IMR-90 (cell line): ENCODE data around the gene SH3GLB2. TPM values are rescaled to one million over a fixed set of nuclear protein-coding genes. Genes with fewer than 3 reads are reported as not detected.

Source experiments
- ATAC-seq: fragments of 200-7000 bp; cut with Tn5 transposase; 2 replicates; pipeline ENCODE4 v1.9.1; 2020; ENCODE audit warnings: low read depth, mild to moderate bottlenecking, moderate library complexity
- BruUV-seq: library from RNA; stranded (reverse); fragments of 400-500 nt; replicated peaks from 2 replicates; lab custom pipeline; 2021; lab: Mats Ljungman, UMichigan
- CTCF ChIA-PET: fragments of 300-600 bp; formaldehyde crosslinking; extraction: SDS; loops from one replicate; lab custom pipeline; 2021; ENCODE audit warnings: antibody characterized with exemption; lab: Yijun Ruan, JAX
- POLR2A ChIA-PET: fragments of 300-600 bp; sonication (Branson Sonifier 250); formaldehyde crosslinking; loops from one replicate; lab custom pipeline; 2022; ENCODE audit warnings: antibody characterized with exemption; ENCODE audit not compliant: unreplicated experiment; lab: Charles Lee
- DNase-seq: peaks from one replicate; pipeline ENCODE4 v3.0.0; 2013
- H2AFZ ChIP-seq: replicated peaks from 2 replicates; pipeline ENCODE3; 2013; ENCODE audit warnings: low read length, mild to moderate bottlenecking; ENCODE audit not compliant: poor library complexity
- H2AK5ac ChIP-seq: 2 replicates; pipeline ENCODE4 v1.6.1; 2013; ENCODE audit warnings: low read depth, low read length, inconsistent platforms
- H2AK9ac ChIP-seq: replicated peaks from 2 replicates; pipeline ENCODE3; 2013; ENCODE audit warnings: mild to moderate bottlenecking, low read depth, low read length, moderate library complexity; ENCODE audit not compliant: poor library complexity
- H2BK120ac ChIP-seq: 2 replicates; pipeline ENCODE4 v1.6.1; 2013; ENCODE audit warnings: low read depth, low read length, inconsistent platforms
- H2BK15ac ChIP-seq: 3 replicates; pipeline ENCODE4 v1.6.1; 2013; ENCODE audit warnings: low read depth, low read length, inconsistent platforms
- H2BK20ac ChIP-seq: 2 replicates; pipeline ENCODE4 v1.6.1; 2013; ENCODE audit warnings: low read depth, mild to moderate bottlenecking, inconsistent platforms, low read length, moderate library complexity
- H2BK5ac ChIP-seq: 2 replicates; pipeline ENCODE4 v1.6.1; 2013; ENCODE audit warnings: mild to moderate bottlenecking, low read depth, low read length, inconsistent platforms; ENCODE audit not compliant: poor library complexity, severe bottlenecking
- H3K14ac ChIP-seq: replicated peaks from 2 replicates; pipeline ENCODE4 v1.6.1; 2013; ENCODE audit warnings: low read depth, low read length, inconsistent platforms
- H3K18ac ChIP-seq: 2 replicates; pipeline ENCODE4 v1.6.1; 2013; ENCODE audit warnings: low read depth, low read length, control low read depth
- H3K23ac ChIP-seq: 2 replicates; pipeline ENCODE4 v1.6.1; 2013; ENCODE audit warnings: low read depth, low read length, inconsistent platforms
- H3K27ac ChIP-seq: 2 replicates; pipeline ENCODE4 v1.5.1; 2013; ENCODE audit warnings: mild to moderate bottlenecking, control low read depth, low read length; ENCODE audit not compliant: insufficient read depth
- H3K27me3 ChIP-seq: 2 replicates; pipeline ENCODE4 v1.6.1; 2013; ENCODE audit warnings: low read length; ENCODE audit not compliant: control insufficient read depth, insufficient read depth
- H3K36me3 ChIP-seq: 2 replicates; pipeline ENCODE4 v1.6.1; 2013; ENCODE audit warnings: low read length, mixed read lengths; ENCODE audit not compliant: control insufficient read depth, insufficient read depth
- H3K4ac ChIP-seq: 2 replicates; pipeline ENCODE4 v1.6.1; 2013; ENCODE audit warnings: low read depth, low read length, inconsistent platforms
- H3K4me1 ChIP-seq: 2 replicates; pipeline ENCODE4 v1.6.1; 2013; ENCODE audit warnings: low read length, mixed read lengths; ENCODE audit not compliant: control insufficient read depth, insufficient read depth
- H3K4me2 ChIP-seq: 2 replicates; pipeline ENCODE4 v1.6.1; 2013; ENCODE audit warnings: low read depth, mild to moderate bottlenecking, control low read depth, low read length, moderate library complexity
- H3K4me3 ChIP-seq: 2 replicates; pipeline ENCODE4 v1.5.1; 2013; ENCODE audit warnings: low read depth, mild to moderate bottlenecking, control low read depth, low read length, moderate library complexity; ENCODE audit not compliant: insufficient read depth
- H3K56ac ChIP-seq: 2 replicates; pipeline ENCODE4 v1.6.1; 2013; ENCODE audit warnings: low read length, inconsistent platforms; ENCODE audit not compliant: insufficient read depth; ENCODE audit errors: extremely low read depth
- H3K79me1 ChIP-seq, 2 experiments: 2 replicates each; pipeline ENCODE4 v1.6.1; 2013; ENCODE audit warnings: low read length in 2 of 2, inconsistent platforms in 1 of 2, low read depth in 1 of 2
- H3K9ac ChIP-seq: 2 replicates; pipeline ENCODE4 v1.6.1; 2013; ENCODE audit warnings: low read depth, low read length, control low read depth
- H3K9me1 ChIP-seq: 2 replicates; pipeline ENCODE4 v1.6.1; 2013; ENCODE audit warnings: low read length, inconsistent platforms; ENCODE audit not compliant: insufficient read depth
- H3K9me3 ChIP-seq: 2 replicates; pipeline ENCODE4 v1.6.1; 2013; ENCODE audit warnings: low read length; ENCODE audit not compliant: control insufficient read depth, insufficient read depth
- H4K20me1 ChIP-seq: 2 replicates; pipeline ENCODE4 v1.6.1; 2013; ENCODE audit warnings: low read length, inconsistent platforms; ENCODE audit not compliant: insufficient read depth
- H4K5ac ChIP-seq: 2 replicates; pipeline ENCODE4 v1.6.1; 2013; ENCODE audit warnings: mild to moderate bottlenecking, low read depth, low read length, control low read depth
- H4K8ac ChIP-seq, 2 experiments: 2 replicates each; pipeline ENCODE4 v1.6.1; 2013; ENCODE audit warnings: low read depth in 2 of 2, low read length in 2 of 2, control low read depth in 1 of 2, inconsistent platforms in 1 of 2
- H4K91ac ChIP-seq: 2 replicates; pipeline ENCODE4 v1.6.1; 2013; ENCODE audit warnings: low read depth, low read length, inconsistent platforms; ENCODE audit not compliant: insufficient read depth
- BHLHE40 ChIP-seq: fragments of 150-350 bp; IDR thresholded peaks from 2 replicates; pipeline ENCODE4 v1.6.1; 2016; ENCODE audit warnings: mild to moderate bottlenecking, low read depth, low read length
- CTCF ChIP-seq: conservative IDR thresholded peaks from 2 replicates; pipeline ENCODE4 v1.5.1; 2012; ENCODE audit warnings: mild to moderate bottlenecking, low read depth, low read length, improper control_type of control experiment
- FOS ChIP-seq: fragments of 150-350 bp; IDR thresholded peaks from 2 replicates; pipeline ENCODE4 v1.6.1; 2016; ENCODE audit warnings: low read depth, low read length
- MXI1 ChIP-seq: IDR thresholded peaks from 2 replicates; pipeline ENCODE4 v1.6.1; 2012; ENCODE audit warnings: low read depth, mild to moderate bottlenecking, low read length, moderate library complexity, borderline replicate concordance
- POLR2A ChIP-seq: IDR thresholded peaks from 2 replicates; pipeline ENCODE4 v1.6.1; 2012; ENCODE audit warnings: mild to moderate bottlenecking, low read depth, low read length
- RCOR1 ChIP-seq: IDR thresholded peaks from 2 replicates; pipeline ENCODE4 v1.6.1; 2012; ENCODE audit warnings: mild to moderate bottlenecking, low read length, improper control_type of control experiment; ENCODE audit not compliant: insufficient replicate concordance
- SMC3 ChIP-seq: fragments of 150-350 bp; IDR thresholded peaks from 2 replicates; pipeline ENCODE4 v1.6.1; 2016; ENCODE audit warnings: low read depth, mild to moderate bottlenecking, antibody characterized with exemption, low read length, moderate library complexity
- WGBS, 2 experiments: methylation state at CpG; one replicate each; pipeline versions ENCODE4 v1.1.5 to v1.1.7; 2013; ENCODE audit warnings: missing lambda C conversion rate in 2 of 2; ENCODE audit not compliant: insufficient read length in 1 of 2; ENCODE audit errors: extremely low coverage in 2 of 2; 5-methylcytosine and 5-hydroxymethylcytosine counted together
- dilution Hi-C: fragments of 300-500 bp; cut with HindIII; formaldehyde crosslinking; loops from one replicate; pipeline ENCODE4 v1.14.3; 2018; ENCODE audit warnings: low sequenced_read_pairs; ENCODE audit not compliant: unreplicated experiment
- in situ Hi-C: fragments of 300-500 bp; cut with MboI; formaldehyde crosslinking; loops from 3 replicates; pipeline ENCODE4 v1.14.3; 2019; ENCODE audit warnings: low sequenced_read_pairs, inconsistent platforms, mixed read lengths
- intact Hi-C: fragments of 100-400 bp; cut with micrococcal nuclease; formaldehyde crosslinking; loops from 2 replicates; pipeline ENCODE4 v1.10.0; 2022
- polyA plus RNA-seq, 3 experiments: library from polyadenylated mRNA; depleted of rRNA; stranded (reverse); fragments of >200 nt; gene quantifications; 2 replicates each; pipeline ENCODE4 v1.2.3, GENCODE V29; 2012; ENCODE audit warnings: low replicate concordance in 1 of 3
- total RNA-seq: library from RNA; depleted of rRNA; stranded (reverse); fragments of >200 nt; gene quantifications from 2 replicates; pipeline ENCODE4 v1.2.3, GENCODE V29; 2012

Gene SH3GLB2
- total and polyA plus RNA-seq, 2 of the 4 experiments (the other 2 are of a cell fraction), result 36.4 to 68.4 TPM

- Histone ChIP-seq H4K20me1 (no peaks in the 10 kb centered on the region), H4K8ac (peak overlapping the region in 1 of 2 experiments; percentile 61; a peak in 1 of 4 replicates), H2BK15ac (no peak overlapping the region), H2BK120ac (peak overlapping the region; percentile 68), H4K5ac (no peak overlapping the region), H3K27ac (peak overlapping the region; percentile 49; the same call in 1 of the 2 replicates), H2AK9ac (peak overlapping the region; percentile 12), H4K91ac (no peak overlapping the region), H3K79me1 (peaks cover 0 to 12% of the 10 kb centered on the region in 2 experiments; a peak in 3 of 4 replicates), H3K27me3 (no peaks in the 10 kb centered on the region), H3K4me1 (peaks cover 10% of the 10 kb centered on the region), H2BK20ac (peak overlapping the region; percentile 45; the same call in 1 of the 2 replicates), H3K36me3 (peaks cover 45% of the 10 kb centered on the region), H3K4me2 (peak overlapping the region; percentile 29; the same call in 1 of the 2 replicates), H3K18ac (peak overlapping the region; percentile 8; the same call in 1 of the 2 replicates), H2AK5ac (peak overlapping the region; percentile 72; the same call in 1 of the 2 replicates), H2AFZ (peak overlapping the region; percentile 1), H3K4ac (peak overlapping the region; percentile 52; the same call in 1 of the 2 replicates), H3K56ac (no peak overlapping the region), H2BK5ac (peak overlapping the region; percentile 70), H3K9ac (no peak overlapping the region), H3K9me3 (no peaks in the 10 kb centered on the region), H3K4me3 (no peak overlapping the region), H3K14ac (peak overlapping the region; percentile 48; the same call in 1 of the 2 replicates), H3K23ac (no peak overlapping the region), H3K9me1 (peaks cover 13% of the 10 kb centered on the region)
- ChIA-PET POLR2A (no interaction called here), CTCF (interaction anchor here (0.7 to 1.1 kb wide), 4 partner anchors 18 to 170 kb away, joined by 3 to 6 read pairs (median 3); partner anchors contain the start of genes ENDOG and SH3GLB2)
- TF ChIP-seq FOS, result 0 out of 2 replicates have a peak, but pooled peaks have one; percentile 28
- no peak for TF ChIP-seq SMC3
- TF ChIP-seq RCOR1, result no peak
- no peak for TF ChIP-seq BHLHE40
- TF ChIP-seq MXI1, result no peak
- TF ChIP-seq CTCF, result 0 out of 2 replicates have a peak, but pooled peaks have one; percentile 6
- no peak for TF ChIP-seq POLR2A
- peak; percentile 80 for DNase-seq
- no CpG with 5 or more reads among the region's 5 CpGs for WGBS, 2 experiments
- intact Hi-C loops (no loop called here), dilution Hi-C loops (no loop called here), in situ Hi-C loops (no loop called here)
- no TSS peak for BruUV-seq
- peak; percentile 96 for ATAC-seq
Measured at GRCh38 chr9:128987805-128988204, 40.3 kb downstream of the SH3GLB2 start.
